H1 (cell line): ENCODE data around the gene MMP25. TPM values are rescaled to one million over a fixed set of nuclear protein-coding genes. Genes with fewer than 3 reads are reported as not detected.

Experiments
- EZH2 ChIP-seq: fragments of 200-600 bp; sonication (generic); IDR thresholded peaks from 2 replicates; pipeline ENCODE4 v1.7.1; 2012; ENCODE audit warnings: low read depth, mild to moderate bottlenecking, moderate library complexity, low read length, inconsistent platforms; ENCODE audit not compliant: severe bottlenecking
- GTF2F1 ChIP-seq: IDR thresholded peaks from 2 replicates; pipeline ENCODE4 v1.6.1; 2012; ENCODE audit warnings: low read depth, low read length, improper control_type of control experiment, borderline replicate concordance
- HDAC2 ChIP-seq, 2 experiments: fragments of 300-600 bp in 1 of 2; sonication (generic) in 1 of 2; IDR thresholded peaks; 2 replicates each; pipeline ENCODE4 v1.6.1; 2011 to 2012; ENCODE audit warnings: low read depth in 2 of 2, low read length in 2 of 2, mild to moderate bottlenecking in 2 of 2, moderate library complexity in 2 of 2, borderline replicate concordance in 1 of 2, inconsistent platforms in 1 of 2
- JUND ChIP-seq: IDR thresholded peaks from 2 replicates; pipeline ENCODE4 v1.6.1; 2011; ENCODE audit warnings: mild to moderate bottlenecking, improper control_type of control experiment, low read length
- MAFK ChIP-seq: IDR thresholded peaks from 2 replicates; pipeline ENCODE4 v1.6.1; 2012; ENCODE audit warnings: low read depth, mild to moderate bottlenecking, improper control_type of control experiment, low read length
- RFX5 ChIP-seq: IDR thresholded peaks from 2 replicates; pipeline ENCODE4 v1.6.1; 2011; ENCODE audit warnings: low read depth, low read length, improper control_type of control experiment, borderline replicate concordance
- RXRA ChIP-seq: IDR thresholded peaks from 2 replicates; pipeline ENCODE4 v1.6.1; 2011; ENCODE audit warnings: low read depth, mild to moderate bottlenecking, low read length, moderate library complexity; ENCODE audit not compliant: insufficient read depth
- SIN3A ChIP-seq, 2 experiments: IDR thresholded peaks in 1 of 2; conservative IDR thresholded peaks in 1 of 2; 2 replicates each; pipeline ENCODE4 v1.6.1; 2011 to 2012; ENCODE audit warnings: low read length in 2 of 2, improper control_type of control experiment in 1 of 2, low read depth in 1 of 2, mild to moderate bottlenecking in 1 of 2
- SIX5 ChIP-seq: IDR thresholded peaks from 2 replicates; pipeline ENCODE4 v1.6.1; 2011; ENCODE audit warnings: mild to moderate bottlenecking, low read depth, low read length
- SP2 ChIP-seq: IDR thresholded peaks from 2 replicates; pipeline ENCODE4 v1.6.1; 2012; ENCODE audit warnings: mild to moderate bottlenecking, low read length, inconsistent platforms
- polyA plus RNA-seq, 7 experiments: library from polyadenylated mRNA; depleted of rRNA in 3 of 7; stranded (reverse) in 5 of 7; unstranded in 2 of 7; fragments of >200 nt in 5 of 7; fragments of 200-250 nt in 2 of 7; gene quantifications; 1 replicate in 5 of 7; 2 replicates in 1 of 7; 4 replicates in 1 of 7; pipeline versions ENCODE4 v1.2.1 to v1.2.3, GENCODE V29; 2011 to 2013; ENCODE audit warnings: missing spikeins in 2 of 7, mixed read lengths in 2 of 7
- total RNA-seq: library from RNA; stranded (reverse); fragmentation: NEBNext Ultra II Directional; extraction: Animal tissue kit (Norgen Biotek cat#: 25700); gene quantifications from 2 replicates; pipeline ENCODE4 v1.2.1, GENCODE V29; 2021

MMP25 gene
- total and polyA plus RNA-seq, 2 of the 8 experiments (the other 6 are each of a cell fraction or from before 2014, with no cell fraction given): 7.7 to 26.7 TPM

GRCh38 chr16:3003582-3004270 lies 42.6 kb upstream of the MMP25 start (continued):
- peak in 1 of 2 experiments; percentile 27; a peak in 1 of 4 replicates for TF ChIP-seq HDAC2 (IDR thresholded peaks at IDR 0.05; ENCODE audit: borderline replicate concordance in 1 of 2, low read depth in 2 of 2, low read length in 2 of 2)
- TF ChIP-seq RXRA: no peak
- no peak for TF ChIP-seq JUND
- no peak for TF ChIP-seq SIX5
- TF ChIP-seq MAFK: no peak
- no peak for TF ChIP-seq EZH2
- TF ChIP-seq GTF2F1: no peak
- TF ChIP-seq SP2: peak; percentile 62
- TF ChIP-seq SIN3A (conservative IDR thresholded peaks at IDR 0.05 in 1 of 2, IDR thresholded peaks at IDR 0.05 in 1 of 2; ENCODE audit: low read depth in 1 of 2, low read length in 2 of 2): peak; percentile 76 to 97; a peak in 3 of 4 replicates
- TF ChIP-seq RFX5: no peak
